ENCODE data around the gene DLL1.

- no peak for TF ChIP-seq EZH2 (IDR thresholded peaks at IDR 0.05; ENCODE audit: borderline replicate concordance, low read depth, low read length, severe bottlenecking)
- TF ChIP-seq CTCF (IDR thresholded peaks at IDR 0.05; ENCODE audit: borderline replicate concordance, extremely low read depth, low read length, poor library complexity, severe bottlenecking): no peak
Measured at GRCh38 chr6:170279426-170279825, 11.5 kb downstream of the DLL1 start.

Data from DND-41 (cell line).